ENCODE measurements around the gene RP9.

RP9 gene

GRCh38 chr7:33114976-33115375 lies 5.8 kb upstream of the RP9 start:
- no peaks in the 10 kb centered on the region for H3K36me3 ChIP-seq (replicated peaks; ENCODE audit: low read depth, low read length)
- 0 out of 2 replicates have a peak, but pooled peaks cover 4% of the 10 kb centered on the region for H3K27me3 ChIP-seq (ENCODE audit: low read depth, low read length)
- H3K9ac ChIP-seq (ENCODE audit: low read length) = no peak overlapping the region
- no peak overlapping the region for H3K4me2 ChIP-seq (ENCODE audit: low read length)
- H2AFZ ChIP-seq (ENCODE audit: low read depth, low read length) = no peak overlapping the region
- no peak overlapping the region for H3K4me3 ChIP-seq (ENCODE audit: low read length)
- no peaks in the 10 kb centered on the region for H3K79me2 ChIP-seq (ENCODE audit: low read length)
- H3K27ac ChIP-seq (ENCODE audit: low read length) = no peak overlapping the region
- no peak for TF ChIP-seq CTCF (IDR thresholded peaks at IDR 0.05; ENCODE audit: low read depth, low read length)
- TF ChIP-seq EZH2phosphoT487 (IDR thresholded peaks at IDR 0.05; ENCODE audit: low read depth) = no peak
- no peaks in the 10 kb centered on the region for H3K4me1 ChIP-seq (ENCODE audit: low read length)
- H3K9me3 ChIP-seq (ENCODE audit: insufficient read depth, low read length) = no peaks in the 10 kb centered on the region
- H4K20me1 ChIP-seq (ENCODE audit: insufficient read depth, low read length) = no peaks in the 10 kb centered on the region

DNA sequence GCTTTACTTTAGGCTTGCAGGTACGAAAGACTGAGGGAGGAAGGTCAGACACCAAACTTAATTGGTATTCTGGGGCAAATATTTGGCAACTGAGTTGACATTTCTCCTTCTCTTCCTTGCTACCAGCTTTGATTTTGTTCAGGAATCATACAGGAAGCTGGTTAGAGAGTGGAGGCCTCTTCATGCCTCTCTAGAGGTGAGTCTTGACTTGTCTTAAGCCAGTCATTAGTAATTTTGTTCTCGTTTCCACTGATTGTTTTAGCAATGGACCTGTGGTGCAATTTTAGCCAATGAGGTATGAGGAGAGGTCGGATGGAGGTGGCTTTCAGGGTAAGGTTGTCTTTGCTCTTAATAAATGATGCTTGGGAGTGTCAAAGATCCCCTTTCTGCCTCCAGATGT lies 2.4 kb upstream of the RP9 start:
- no peak for TF ChIP-seq EZH2phosphoT487 (IDR thresholded peaks at IDR 0.05; ENCODE audit: low read depth)
- TF ChIP-seq CTCF (IDR thresholded peaks at IDR 0.05; ENCODE audit: low read depth, low read length) = no peak
- H2AFZ ChIP-seq (ENCODE audit: low read depth, low read length) = no peak overlapping the region
- H3K36me3 ChIP-seq (replicated peaks; ENCODE audit: low read depth, low read length) = no peaks in the 10 kb centered on the region

DNA sequence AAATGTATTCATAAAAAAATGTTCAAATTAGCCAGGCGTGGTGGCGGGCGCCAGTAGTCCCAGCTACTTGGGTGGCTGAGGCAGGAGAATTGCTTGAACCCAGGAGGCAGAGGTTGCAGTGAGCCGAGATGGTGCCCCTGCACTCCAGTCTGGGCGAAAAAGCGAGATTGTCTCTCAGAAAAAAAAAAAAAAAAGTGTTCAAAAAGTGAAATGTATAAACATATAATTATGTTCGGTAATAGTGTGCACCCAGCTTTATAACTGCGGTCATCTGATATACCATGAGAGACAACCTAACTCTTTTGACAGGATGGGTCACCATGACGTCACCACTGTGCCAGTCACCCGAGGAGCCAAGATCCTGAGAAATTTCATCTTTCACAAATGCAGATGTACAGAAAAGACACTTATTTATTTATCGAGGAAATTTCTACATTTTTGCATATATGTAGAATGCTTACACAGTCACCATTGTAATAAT lies 594 bp upstream of the RP9 start:
- no peaks in the 10 kb centered on the region for H3K36me3 ChIP-seq (replicated peaks; ENCODE audit: low read depth, low read length)
- peaks cover 44% of the 10 kb centered on the region for H3K79me2 ChIP-seq (ENCODE audit: low read length)
- peak overlapping the region; percentile 81 for H2AFZ ChIP-seq (ENCODE audit: low read depth, low read length)
- no peak for TF ChIP-seq CTCF (IDR thresholded peaks at IDR 0.05; ENCODE audit: low read depth, low read length)
- TF ChIP-seq EZH2phosphoT487 (IDR thresholded peaks at IDR 0.05; ENCODE audit: low read depth) = no peak
- peaks cover 9% of the 10 kb centered on the region; the same call in 1 of the 2 replicates for H4K20me1 ChIP-seq (ENCODE audit: insufficient read depth, low read length)
- H3K4me3 ChIP-seq (ENCODE audit: low read length) = peak overlapping the region; percentile 90
- H3K27me3 ChIP-seq (ENCODE audit: low read depth, low read length) = no peaks in the 10 kb centered on the region
- H3K4me1 ChIP-seq (ENCODE audit: low read length) = peaks cover 14% of the 10 kb centered on the region
- H3K27ac ChIP-seq (ENCODE audit: low read length) = no peak overlapping the region
- H3K9me3 ChIP-seq (ENCODE audit: insufficient read depth, low read length) = no peaks in the 10 kb centered on the region
- peak overlapping the region; percentile 79 for H3K4me2 ChIP-seq (ENCODE audit: low read length)
- H3K9ac ChIP-seq (ENCODE audit: low read length) = peak overlapping the region; percentile 50

More for the DNA sequence above, 2.4 kb upstream of the RP9 start:
- H3K4me3 ChIP-seq (ENCODE audit: low read length) = no peak overlapping the region
- H4K20me1 ChIP-seq (ENCODE audit: insufficient read depth, low read length) = peaks cover 9% of the 10 kb centered on the region; the same call in 1 of the 2 replicates
- H3K79me2 ChIP-seq (ENCODE audit: low read length) = peaks cover 26% of the 10 kb centered on the region
- H3K9ac ChIP-seq (ENCODE audit: low read length) = no peak overlapping the region
- H3K27ac ChIP-seq (ENCODE audit: low read length) = no peak overlapping the region
- no peaks in the 10 kb centered on the region for H3K9me3 ChIP-seq (ENCODE audit: insufficient read depth, low read length)
- H3K4me1 ChIP-seq (ENCODE audit: low read length) = peaks cover 14% of the 10 kb centered on the region
- 0 out of 2 replicates have a peak, but pooled peaks cover 4% of the 10 kb centered on the region for H3K27me3 ChIP-seq (ENCODE audit: low read depth, low read length)
- H3K4me2 ChIP-seq (ENCODE audit: low read length) = no peak overlapping the region

GRCh38 chr7:33108554-33109004 lies 625 bp downstream of the RP9 start:
- TF ChIP-seq CTCF (IDR thresholded peaks at IDR 0.05; ENCODE audit: low read depth, low read length) = no peak
- Histone ChIP-seq H3K9me3 (ENCODE audit: insufficient read depth, low read length) (no peaks in the 10 kb centered on the region), H3K4me3 (ENCODE audit: low read length) (peak overlapping the region; percentile 90), H3K4me2 (ENCODE audit: low read length) (peak overlapping the region; percentile 94), H3K4me1 (ENCODE audit: low read length) (peaks cover 14% of the 10 kb centered on the region), H3K79me2 (ENCODE audit: low read length) (peaks cover 56% of the 10 kb centered on the region), H3K9ac (ENCODE audit: low read length) (peak overlapping the region; percentile 84), H2AFZ (ENCODE audit: low read depth, low read length) (0 out of 2 replicates have a peak overlapping the region, but pooled peaks have one; percentile 24), H3K27me3 (ENCODE audit: low read depth, low read length) (no peaks in the 10 kb centered on the region), H3K36me3 (replicated peaks; ENCODE audit: low read depth, low read length) (no peaks in the 10 kb centered on the region), H3K27ac (ENCODE audit: low read length) (peak overlapping the region; percentile 61), H4K20me1 (ENCODE audit: insufficient read depth, low read length) (peaks cover 9% of the 10 kb centered on the region; the same call in 1 of the 2 replicates)

All from OCI-LY3 (cell line).